Mucosa of rectum (tissue), 2 donors: ENCODE data around the gene CTIF.
A peak's percentile ranks its signal among the peaks of the same experiment; 100 is the strongest.

Source experiments
- H3K27ac ChIP-seq, 2 donors: one replicate each; pipeline ENCODE4 v1.7.0; 2013; ENCODE audit warnings: inconsistent platforms in 2 of 2, low read depth in 2 of 2, low read length in 2 of 2
- H3K27me3 ChIP-seq, 2 donors: one replicate each; pipeline ENCODE4 v1.7.0; 2013; ENCODE audit warnings: low read length in 2 of 2; ENCODE audit not compliant: control insufficient read depth in 2 of 2, insufficient read depth in 2 of 2
- H3K36me3 ChIP-seq, 2 donors: one replicate each; pipeline ENCODE4 v1.7.0; 2013; ENCODE audit warnings: low read length in 2 of 2; ENCODE audit not compliant: control insufficient read depth in 2 of 2, insufficient read depth in 2 of 2
- H3K4me1 ChIP-seq, 2 donors: one replicate each; pipeline ENCODE4 v1.7.0; 2013; ENCODE audit warnings: low read length in 2 of 2, mild to moderate bottlenecking in 1 of 2; ENCODE audit not compliant: control insufficient read depth in 2 of 2, insufficient read depth in 2 of 2
- H3K4me3 ChIP-seq, 2 donors: one replicate each; pipeline ENCODE4 v1.7.0; 2013; ENCODE audit warnings: low read length in 2 of 2
- H3K9ac ChIP-seq, 2 donors: one replicate each; pipeline ENCODE4 v1.7.0; 2013; ENCODE audit warnings: low read length in 2 of 2, low read depth in 1 of 2, mild to moderate bottlenecking in 1 of 2
- H3K9me3 ChIP-seq, 2 donors: one replicate each; pipeline ENCODE4 v1.7.0; 2013; ENCODE audit warnings: low read length in 2 of 2; ENCODE audit not compliant: control insufficient read depth in 2 of 2
- donor health status: healthy.
- donor health status: Normal muscosa, but diverticular disease.

CTIF gene

DNA sequence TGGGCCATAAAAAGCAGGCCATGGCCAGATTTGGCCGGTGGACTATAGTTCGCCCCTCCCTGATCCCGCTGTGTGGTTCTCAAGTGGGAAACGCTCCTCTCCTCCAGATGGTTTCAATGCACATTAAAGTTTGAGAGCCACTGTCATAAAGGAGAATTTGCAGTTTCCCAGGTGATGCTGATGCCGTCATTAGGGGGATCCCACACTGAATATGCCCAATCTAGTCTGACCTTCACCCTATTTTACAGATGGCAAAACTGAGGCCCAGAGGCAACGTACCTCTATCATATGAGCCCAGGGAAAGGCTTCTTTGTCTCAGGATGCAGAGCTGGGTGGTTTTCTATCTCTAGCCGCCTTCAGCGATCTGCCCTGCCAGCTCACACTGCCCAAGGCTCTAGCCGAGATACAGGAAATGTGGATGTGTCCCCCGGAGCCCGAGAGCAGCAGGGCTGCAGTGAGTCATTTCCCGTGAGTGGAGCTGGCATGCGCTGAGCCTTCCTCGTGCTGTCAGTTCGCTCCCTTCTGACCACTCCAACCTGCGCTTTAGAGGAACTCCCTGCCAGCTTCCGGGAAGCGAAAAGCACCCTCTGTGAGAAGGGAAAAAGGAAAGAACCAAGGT is 295.7 kb downstream of the CTIF start:
- Histone ChIP-seq H3K27me3 (no peaks in the 10 kb centered on the region), H3K27ac (peak overlapping the region; percentile 0 to 53), H3K9me3 (no peaks in the 10 kb centered on the region), H3K4me1 (peaks cover 11 to 19% of the 10 kb centered on the region in 2 donors), H3K9ac (no peak overlapping the region), H3K4me3 (peak overlapping the region; percentile 1 to 51), H3K36me3 (no peaks in the 10 kb centered on the region)

DNA sequence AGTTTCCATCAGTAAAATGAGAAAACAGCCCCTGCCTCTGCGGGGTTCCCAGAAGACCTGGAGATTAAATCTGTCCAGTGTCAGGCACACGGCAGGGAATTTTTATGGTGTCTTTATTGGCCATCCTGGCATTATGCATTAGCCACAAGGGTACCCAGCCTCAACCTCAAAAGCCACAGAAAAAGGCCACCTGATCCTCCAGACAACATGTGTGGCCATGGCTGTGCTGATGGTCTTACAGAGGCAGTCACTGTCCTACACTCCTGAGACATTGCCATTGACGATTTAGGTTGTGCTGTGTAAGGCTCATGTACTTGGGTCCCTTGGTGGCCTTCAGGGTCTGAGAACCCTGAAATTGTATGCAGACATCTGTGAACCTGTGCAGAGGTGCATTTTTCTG is 296.3 kb downstream of the CTIF start:
- Histone ChIP-seq H3K9ac (no peak overlapping the region), H3K27ac (no peak overlapping the region), H3K4me1 (peaks cover 11 to 16% of the 10 kb centered on the region in 2 donors), H3K36me3 (no peaks in the 10 kb centered on the region), H3K27me3 (no peaks in the 10 kb centered on the region), H3K4me3 (no peak overlapping the region), H3K9me3 (no peaks in the 10 kb centered on the region)

DNA sequence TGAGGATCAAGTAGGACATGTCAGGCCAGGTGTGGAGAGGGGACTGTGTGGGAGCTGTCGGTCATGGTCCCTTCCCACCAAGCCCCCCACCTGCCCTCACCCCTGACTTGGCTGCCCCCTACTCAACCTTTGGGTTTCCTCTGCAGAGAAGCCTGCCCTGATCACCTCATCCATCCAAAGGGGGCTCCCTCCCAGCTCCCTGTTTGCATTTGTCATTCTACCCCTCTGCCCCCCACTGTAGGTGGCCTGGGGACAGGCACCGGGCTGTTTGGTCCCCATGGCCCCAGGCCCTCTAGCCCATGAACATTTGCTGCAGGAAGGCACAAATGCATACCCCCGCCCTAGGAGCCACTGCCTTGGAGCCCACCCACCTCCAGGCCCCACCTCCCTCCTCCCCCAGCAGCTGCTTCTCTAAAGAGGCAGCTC is 296.9 kb downstream of the CTIF start:
- H3K27me3 ChIP-seq, result no peaks in the 10 kb centered on the region
- no peaks in the 10 kb centered on the region for H3K9me3 ChIP-seq
- no peak overlapping the region for H3K4me3 ChIP-seq
- H3K36me3 ChIP-seq, result no peaks in the 10 kb centered on the region
- peaks cover 11 to 16% of the 10 kb centered on the region in 2 donors for H3K4me1 ChIP-seq
- no peak overlapping the region for H3K9ac ChIP-seq
- H3K27ac ChIP-seq, result no peak overlapping the region

DNA sequence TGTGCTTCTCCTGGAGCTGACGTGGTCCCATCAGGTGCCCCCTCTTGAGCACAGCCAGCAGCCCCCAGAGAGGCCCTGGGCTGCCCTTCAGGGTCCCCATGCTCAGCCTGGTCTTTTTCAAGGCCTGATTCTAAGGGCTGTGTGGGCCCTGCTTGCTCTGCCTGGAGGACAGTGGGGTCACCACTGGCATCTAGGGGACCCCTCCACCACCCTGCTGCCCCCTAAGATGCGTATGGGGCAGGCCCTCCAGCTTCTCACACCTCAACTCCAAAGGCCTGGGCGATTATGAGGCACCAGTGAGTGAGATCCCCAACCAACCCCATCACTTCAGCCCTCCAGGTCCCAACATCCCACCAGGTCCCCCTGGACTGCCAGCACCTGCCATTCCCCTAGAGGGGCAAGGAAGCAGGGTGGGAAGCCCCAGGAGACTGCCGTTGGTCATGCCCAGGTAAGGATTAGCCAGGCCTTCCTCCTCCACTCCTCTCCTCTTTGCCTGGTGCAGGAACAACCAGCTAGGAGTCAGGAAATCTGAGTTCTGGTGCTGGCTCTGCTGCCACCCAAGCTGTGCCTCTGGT is 297.5 kb downstream of the CTIF start:
- Histone ChIP-seq H3K9me3 (no peaks in the 10 kb centered on the region), H3K27me3 (no peaks in the 10 kb centered on the region), H3K4me1 (peaks cover 11 to 16% of the 10 kb centered on the region in 2 donors), H3K36me3 (no peaks in the 10 kb centered on the region), H3K4me3 (no peak overlapping the region), H3K9ac (no peak overlapping the region), H3K27ac (no peak overlapping the region)

DNA sequence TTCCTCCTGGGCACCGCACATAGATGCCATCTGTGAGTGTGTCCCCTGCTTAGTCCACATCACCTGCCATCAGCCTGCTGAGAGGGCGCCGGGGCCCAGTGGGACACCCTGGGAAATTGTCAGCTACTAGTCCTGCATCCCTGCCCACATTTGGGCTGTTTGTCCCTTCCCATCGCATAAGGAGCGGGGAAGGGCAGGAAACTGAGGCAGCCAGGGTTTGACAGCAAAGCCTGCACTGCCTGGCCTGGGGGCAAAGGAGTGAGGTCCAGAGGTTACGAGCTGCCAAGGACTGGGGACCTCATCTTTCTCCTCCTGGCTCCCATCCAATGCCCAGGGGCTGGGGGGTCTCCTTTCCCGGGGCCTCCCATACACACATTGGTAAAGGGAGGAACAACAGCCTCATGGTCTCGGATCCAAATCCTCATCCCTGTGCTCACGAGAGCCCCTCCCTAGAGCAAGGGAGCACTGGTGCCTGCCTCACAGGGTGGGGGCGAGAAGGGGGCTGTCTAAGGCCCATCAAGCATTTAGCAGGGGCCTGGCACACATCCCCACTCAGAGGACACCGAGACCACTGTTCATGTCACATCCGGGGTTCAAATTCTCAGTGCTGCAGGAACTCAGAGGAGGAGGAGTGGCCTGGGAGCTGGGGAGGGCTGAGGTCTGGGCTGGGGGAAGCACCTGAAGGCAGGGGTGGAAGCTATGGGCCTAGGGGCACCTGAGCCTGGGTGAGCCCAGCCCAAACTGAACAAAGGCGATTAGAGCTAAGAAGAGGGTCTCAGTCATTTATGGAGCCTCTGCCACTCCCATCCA is 298.2 kb downstream of the CTIF start:
- no peaks in the 10 kb centered on the region for H3K27me3 ChIP-seq
- no peak overlapping the region for H3K4me3 ChIP-seq
- no peak overlapping the region for H3K9ac ChIP-seq
- peaks cover 11 to 16% of the 10 kb centered on the region in 2 donors for H3K4me1 ChIP-seq
- H3K36me3 ChIP-seq, result no peaks in the 10 kb centered on the region
- H3K27ac ChIP-seq, result no peak overlapping the region
- H3K9me3 ChIP-seq, result no peaks in the 10 kb centered on the region

DNA sequence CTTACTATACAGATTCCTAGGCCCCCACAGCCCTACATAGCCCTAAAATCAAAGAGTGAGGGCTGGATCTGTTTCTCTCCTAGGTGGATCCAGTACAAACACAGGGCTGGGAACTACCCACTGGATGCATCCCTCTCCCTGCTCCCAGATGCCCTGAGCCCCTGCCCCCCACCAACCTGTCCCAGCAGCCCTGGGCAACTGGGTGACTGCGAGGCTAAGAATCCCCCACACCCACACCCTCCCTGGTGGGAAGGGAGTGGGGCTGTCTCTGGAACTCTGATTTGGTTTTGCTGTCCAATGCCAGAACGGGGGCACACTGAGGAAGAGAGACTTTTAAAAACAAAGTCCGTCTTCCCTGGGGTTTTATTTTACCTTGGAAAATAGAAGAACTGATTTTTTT is 298.8 kb downstream of the CTIF start:
- Histone ChIP-seq H3K4me1 (peaks cover 9 to 16% of the 10 kb centered on the region in 2 donors), H3K4me3 (no peak overlapping the region), H3K27ac (no peak overlapping the region)

DNA sequence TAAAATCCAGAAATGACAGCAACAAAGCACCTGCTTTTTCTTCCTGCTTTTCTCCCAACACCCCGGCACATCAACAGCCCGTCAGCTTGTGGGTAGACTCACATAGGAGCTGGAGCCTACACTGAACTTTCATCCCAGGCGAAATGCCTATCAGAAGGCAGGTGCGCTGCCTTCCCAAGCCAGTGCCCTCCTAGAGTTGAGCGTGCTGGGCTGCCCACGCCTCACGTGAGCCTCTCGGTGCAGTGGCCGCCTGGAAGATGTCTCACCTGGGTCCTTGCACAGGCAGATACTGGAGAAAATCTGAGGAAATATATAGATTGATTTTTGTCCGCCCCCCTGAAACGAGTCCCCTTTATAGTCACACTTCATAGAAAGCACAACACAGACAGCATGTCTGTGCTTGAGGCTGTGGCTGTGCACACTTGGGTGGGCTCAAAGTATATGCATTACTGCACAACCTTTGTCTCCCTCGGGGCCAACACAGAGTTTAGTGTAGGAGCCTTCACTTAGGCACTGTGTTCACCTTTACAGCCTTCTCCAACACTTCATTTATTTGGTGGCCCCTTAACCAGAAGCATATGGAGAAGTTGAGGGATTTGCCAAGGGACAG is 299.4 kb downstream of the CTIF start:
- Histone ChIP-seq H3K9ac (no peak overlapping the region), H3K27me3 (no peaks in the 10 kb centered on the region), H3K36me3 (no peaks in the 10 kb centered on the region), H3K4me3 (no peak overlapping the region), H3K27ac (no peak overlapping the region), H3K4me1 (peaks cover 5 to 10% of the 10 kb centered on the region in 2 donors), H3K9me3 (no peaks in the 10 kb centered on the region)

More for the DNA sequence above, 298.8 kb downstream of the CTIF start:
- H3K9ac ChIP-seq, result no peak overlapping the region
- H3K9me3 ChIP-seq, result no peaks in the 10 kb centered on the region
- H3K36me3 ChIP-seq, result no peaks in the 10 kb centered on the region
- H3K27me3 ChIP-seq, result no peaks in the 10 kb centered on the region

DNA sequence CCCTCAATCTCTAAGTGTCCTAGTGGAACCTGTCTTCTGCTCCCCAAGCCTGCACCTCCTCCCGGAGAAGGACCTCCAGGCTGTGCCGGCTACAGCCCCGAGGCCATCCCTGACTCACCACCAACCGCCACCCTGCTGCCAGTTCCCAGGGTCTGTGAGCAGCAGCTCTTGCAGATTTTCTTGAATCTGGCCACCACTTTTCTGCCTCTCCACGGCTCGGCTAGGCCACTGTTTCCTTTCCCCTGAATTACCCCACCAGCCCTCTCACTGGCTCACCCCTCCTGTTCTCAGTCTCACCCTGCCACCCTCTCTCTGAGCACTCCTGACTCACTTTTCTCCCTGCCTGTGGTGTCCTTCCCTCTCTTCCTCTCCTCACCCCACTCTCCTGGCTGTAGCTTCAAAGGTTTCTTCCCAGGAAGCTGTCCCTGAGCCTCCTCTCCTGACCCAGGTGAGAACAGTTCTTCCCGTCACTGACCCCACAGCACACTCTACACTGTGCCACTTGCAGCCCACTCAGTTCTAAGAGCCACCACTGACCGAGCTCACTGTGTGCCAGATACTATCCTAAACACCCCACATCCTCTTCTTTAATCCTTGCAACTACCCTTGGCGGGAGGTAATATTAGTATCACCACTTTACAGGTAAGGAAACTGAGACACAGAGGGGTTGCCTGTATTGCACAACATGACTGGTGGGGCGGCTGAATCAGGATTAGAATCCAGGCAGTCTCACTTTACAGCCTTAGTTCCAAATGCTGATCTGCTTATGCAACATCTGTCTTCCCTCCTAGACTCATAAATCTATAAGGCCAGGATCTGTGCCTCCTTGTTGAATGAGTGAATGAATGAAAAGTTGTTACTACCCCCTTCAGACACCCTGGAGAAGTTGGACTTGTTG is 300.3 kb downstream of the CTIF start:
- Histone ChIP-seq H3K4me3 (no peak overlapping the region), H3K9me3 (no peaks in the 10 kb centered on the region), H3K4me1 (peaks cover 4 to 6% of the 10 kb centered on the region in 2 donors), H3K27ac (no peak overlapping the region), H3K36me3 (no peaks in the 10 kb centered on the region), H3K27me3 (no peaks in the 10 kb centered on the region), H3K9ac (no peak overlapping the region)

DNA sequence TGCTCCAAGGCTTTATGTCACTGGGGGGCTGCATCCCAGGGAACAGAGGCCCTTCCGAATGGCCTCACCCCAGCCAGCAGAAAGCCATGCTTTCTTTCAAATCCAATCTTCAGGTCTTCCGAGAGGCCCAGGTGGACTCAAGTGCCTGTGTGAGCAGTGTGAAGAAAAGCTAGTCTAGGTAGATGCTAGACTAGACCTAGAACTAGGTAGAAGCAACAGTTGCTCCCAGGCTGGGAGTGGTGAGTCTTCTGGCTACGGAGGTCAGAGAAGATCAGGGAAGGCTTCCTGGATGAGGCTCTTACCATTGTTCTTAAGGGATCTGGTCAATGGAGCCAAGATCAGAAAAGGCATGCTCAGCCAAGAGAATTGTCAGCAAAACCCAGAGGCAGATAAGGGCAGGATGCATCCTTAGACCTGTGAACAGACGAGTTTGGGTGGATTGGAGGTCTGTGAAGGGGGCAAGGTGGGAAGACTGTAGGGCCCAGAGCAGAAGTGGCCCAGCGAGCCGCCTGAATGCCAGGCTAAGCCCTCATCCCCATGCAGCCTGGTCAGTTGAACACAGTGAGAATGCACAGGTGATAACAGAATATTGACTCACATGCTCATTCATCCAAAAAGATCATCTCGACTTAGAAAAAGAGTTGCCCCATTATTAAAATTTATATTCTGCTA is 301.1 kb downstream of the CTIF start:
- Histone ChIP-seq H3K27me3 (no peaks in the 10 kb centered on the region), H3K27ac (no peak overlapping the region), H3K9me3 (no peaks in the 10 kb centered on the region), H3K4me1 (peaks cover 2 to 4% of the 10 kb centered on the region in 2 donors), H3K36me3 (no peaks in the 10 kb centered on the region), H3K4me3 (no peak overlapping the region), H3K9ac (no peak overlapping the region)
